ENCODE data around the gene ZEB2.

GRCh38 chr2:144539289-144539782 is 19.4 kb upstream of the ZEB2 start:
- TF ChIP-seq EZH2phosphoT487 (IDR thresholded peaks at IDR 0.05) (no peak), EZH2 (IDR thresholded peaks at IDR 0.05) (no peak)
